Measurements from ENCODE around the gene GNA12. TPM values are rescaled to one million over a fixed set of nuclear protein-coding genes. Genes with fewer than 3 reads are reported as not detected.

The GNA12 gene
- total and polyA plus RNA-seq, 2 of the 4 experiments (the other 2 are of a cell fraction): 14.3 to 93.9 TPM

DNA sequence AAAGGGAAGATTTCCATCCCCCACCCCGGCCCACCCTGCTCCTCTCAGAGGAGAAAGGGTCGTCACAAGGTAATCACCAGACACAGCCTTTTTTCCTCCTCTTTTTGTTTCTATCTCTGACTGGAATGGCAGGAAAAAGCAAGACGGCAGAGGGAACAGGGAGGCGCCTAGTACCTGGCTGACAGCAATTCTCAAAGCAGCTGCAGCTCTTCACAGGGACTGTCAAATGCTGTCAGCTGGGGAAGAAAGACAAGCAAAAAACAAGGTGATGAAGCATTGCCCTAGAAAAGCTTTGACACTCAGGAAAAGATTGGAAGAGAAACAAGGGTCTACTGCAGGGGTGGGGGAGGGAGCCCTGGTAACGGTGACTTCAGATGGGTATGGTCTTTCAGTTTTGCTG, 52.7 kb downstream of the GNA12 start:
- H2AFZ ChIP-seq (replicated peaks; ENCODE audit: low read length, poor library complexity): no peak overlapping the region
- no peak overlapping the region for H2BK5ac ChIP-seq (ENCODE audit: low read depth, low read length, poor library complexity, severe bottlenecking)
- H3K14ac ChIP-seq (replicated peaks; ENCODE audit: low read depth, low read length): no peak overlapping the region
- no peak overlapping the region for H3K9ac ChIP-seq (ENCODE audit: low read depth, low read length)
- ATAC-seq (ENCODE audit: low read depth) (no peak), DNase-seq (no peak)
- H3K27ac ChIP-seq (ENCODE audit: insufficient read depth, low read length): no peak overlapping the region
- CTCF ChIA-PET: interaction anchor here (0.7 kb wide), 1 partner anchor 31 kb away, joined by 3 read pairs; no protein-coding TSS in a partner anchor
- H2AK5ac ChIP-seq (ENCODE audit: low read depth, low read length): no peak overlapping the region
- no peak overlapping the region for H3K18ac ChIP-seq (ENCODE audit: low read depth, low read length)
- no peak overlapping the region for H2BK20ac ChIP-seq (ENCODE audit: low read depth, low read length)
- H4K20me1 ChIP-seq (ENCODE audit: insufficient read depth, low read length): peaks cover 13% of the 10 kb centered on the region; the same call in 1 of the 2 replicates
- no peak overlapping the region for H3K23ac ChIP-seq (ENCODE audit: low read depth, low read length)
- no peak overlapping the region for H3K4ac ChIP-seq (ENCODE audit: low read depth, low read length)
- H3K56ac ChIP-seq (ENCODE audit: extremely low read depth, insufficient read depth, low read length): no peak overlapping the region
- H2AK9ac ChIP-seq (replicated peaks; ENCODE audit: low read depth, low read length, poor library complexity): no peak overlapping the region
- dilution Hi-C loops (cut with HindIII; ENCODE audit: low sequenced_read_pairs, unreplicated experiment): no loop called here
- H4K5ac ChIP-seq (ENCODE audit: low read depth, low read length): no peak overlapping the region
- POLR2A ChIA-PET (ENCODE audit: unreplicated experiment): no interaction called here
- no peaks in the 10 kb centered on the region for H3K27me3 ChIP-seq (ENCODE audit: control insufficient read depth, insufficient read depth, low read length)
- no peaks in the 10 kb centered on the region for H3K9me3 ChIP-seq (ENCODE audit: control insufficient read depth, insufficient read depth, low read length)
- peaks cover 4% of the 10 kb centered on the region; the same call in 1 of the 2 replicates for H3K4me1 ChIP-seq (ENCODE audit: control insufficient read depth, insufficient read depth, low read length)
- in situ Hi-C loops (cut with MboI; ENCODE audit: low sequenced_read_pairs): no loop called here
- peaks cover 57 to 87% of the 10 kb centered on the region in 2 experiments for H3K79me1 ChIP-seq (ENCODE audit: low read depth in 1 of 2, low read length in 2 of 2)
- WGBS, 2 experiments (ENCODE audit: extremely low coverage in 2 of 2, insufficient read length in 1 of 2): no CpG with 5 or more reads among the region's 5 CpGs
- intact Hi-C loops (cut with micrococcal nuclease): no loop called here
- no peak overlapping the region for H2BK15ac ChIP-seq (ENCODE audit: low read depth, low read length)
- peaks cover 57% of the 10 kb centered on the region for H3K36me3 ChIP-seq (ENCODE audit: control insufficient read depth, insufficient read depth, low read length)
- no peak overlapping the region for H2BK120ac ChIP-seq (ENCODE audit: low read depth, low read length)
- H3K9me1 ChIP-seq (ENCODE audit: insufficient read depth, low read length): peaks cover 22% of the 10 kb centered on the region
- H3K4me3 ChIP-seq (ENCODE audit: insufficient read depth, low read depth, low read length): no peak overlapping the region
- TF ChIP-seq CEBPB (IDR thresholded peaks at IDR 0.05; ENCODE audit: low read depth, low read length) (no peak), SMC3 (IDR thresholded peaks at IDR 0.05; ENCODE audit: low read depth, low read length) (no peak), CHD1 (IDR thresholded peaks at IDR 0.05; ENCODE audit: low read depth, low read length) (no peak), NFE2L2 (IDR thresholded peaks at IDR 0.05; ENCODE audit: low read depth, low read length) (no peak), RFX5 (IDR thresholded peaks at IDR 0.05; ENCODE audit: low read depth, low read length) (no peak), MAZ (IDR thresholded peaks at IDR 0.05; ENCODE audit: borderline replicate concordance, low read depth, low read length) (no peak), RAD21 (IDR thresholded peaks at IDR 0.05; ENCODE audit: low read length) (no peak), MAFK (IDR thresholded peaks at IDR 0.05; ENCODE audit: low read depth, low read length) (no peak), FOS (IDR thresholded peaks at IDR 0.05; ENCODE audit: low read depth, low read length) (no peak)
- TF ChIP-seq, protein P1, sequence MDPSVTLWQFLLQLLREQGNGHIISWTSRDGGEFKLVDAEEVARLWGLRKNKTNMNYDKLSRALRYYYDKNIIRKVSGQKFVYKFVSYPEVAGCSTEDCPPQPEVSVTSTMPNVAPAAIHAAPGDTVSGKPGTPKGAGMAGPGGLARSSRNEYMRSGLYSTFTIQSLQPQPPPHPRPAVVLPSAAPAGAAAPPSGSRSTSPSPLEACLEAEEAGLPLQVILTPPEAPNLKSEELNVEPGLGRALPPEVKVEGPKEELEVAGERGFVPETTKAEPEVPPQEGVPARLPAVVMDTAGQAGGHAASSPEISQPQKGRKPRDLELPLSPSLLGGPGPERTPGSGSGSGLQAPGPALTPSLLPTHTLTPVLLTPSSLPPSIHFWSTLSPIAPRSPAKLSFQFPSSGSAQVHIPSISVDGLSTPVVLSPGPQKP (IDR thresholded peaks at IDR 0.05; ENCODE audit: borderline replicate concordance, low read depth, low read length): no peak
- TF ChIP-seq, protein P2, sequence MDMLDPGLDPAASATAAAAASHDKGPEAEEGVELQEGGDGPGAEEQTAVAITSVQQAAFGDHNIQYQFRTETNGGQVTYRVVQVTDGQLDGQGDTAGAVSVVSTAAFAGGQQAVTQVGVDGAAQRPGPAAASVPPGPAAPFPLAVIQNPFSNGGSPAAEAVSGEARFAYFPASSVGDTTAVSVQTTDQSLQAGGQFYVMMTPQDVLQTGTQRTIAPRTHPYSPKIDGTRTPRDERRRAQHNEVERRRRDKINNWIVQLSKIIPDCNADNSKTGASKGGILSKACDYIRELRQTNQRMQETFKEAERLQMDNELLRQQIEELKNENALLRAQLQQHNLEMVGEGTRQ (IDR thresholded peaks at IDR 0.05; ENCODE audit: low read depth, low read length): no peak
- no peak overlapping the region for H3K4me2 ChIP-seq (ENCODE audit: low read depth, low read length)
- H4K8ac ChIP-seq (ENCODE audit: low read depth in 2 of 2, low read length in 2 of 2): no peak overlapping the region
- BruUV-seq (replicated peaks): no TSS peak
- H4K91ac ChIP-seq (ENCODE audit: insufficient read depth, low read depth, low read length): no peak overlapping the region

Data from IMR-90 (cell line).